ENCODE measurements around the gene CACNA1E.

The CACNA1E gene

DNA sequence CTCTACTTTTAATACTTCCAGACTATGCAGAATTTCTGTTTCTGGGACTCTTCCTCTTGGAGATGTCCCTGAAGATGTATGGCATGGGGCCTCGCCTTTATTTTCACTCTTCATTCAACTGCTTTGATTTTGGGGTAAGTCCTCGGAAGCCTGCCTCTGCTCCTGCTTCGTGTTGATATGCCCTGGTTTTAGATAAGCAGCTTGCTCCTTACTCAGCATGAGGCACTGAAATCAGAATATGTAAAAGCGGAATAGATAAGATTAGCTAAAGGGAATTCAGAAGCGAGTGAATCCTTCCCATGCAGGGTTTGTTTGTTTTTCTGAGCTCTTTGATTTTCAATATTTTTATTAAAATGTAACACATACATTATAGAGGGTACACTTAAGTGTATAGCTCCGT is 234.7 kb downstream of the CACNA1E start:
- no peak for DNase-seq

DNA sequence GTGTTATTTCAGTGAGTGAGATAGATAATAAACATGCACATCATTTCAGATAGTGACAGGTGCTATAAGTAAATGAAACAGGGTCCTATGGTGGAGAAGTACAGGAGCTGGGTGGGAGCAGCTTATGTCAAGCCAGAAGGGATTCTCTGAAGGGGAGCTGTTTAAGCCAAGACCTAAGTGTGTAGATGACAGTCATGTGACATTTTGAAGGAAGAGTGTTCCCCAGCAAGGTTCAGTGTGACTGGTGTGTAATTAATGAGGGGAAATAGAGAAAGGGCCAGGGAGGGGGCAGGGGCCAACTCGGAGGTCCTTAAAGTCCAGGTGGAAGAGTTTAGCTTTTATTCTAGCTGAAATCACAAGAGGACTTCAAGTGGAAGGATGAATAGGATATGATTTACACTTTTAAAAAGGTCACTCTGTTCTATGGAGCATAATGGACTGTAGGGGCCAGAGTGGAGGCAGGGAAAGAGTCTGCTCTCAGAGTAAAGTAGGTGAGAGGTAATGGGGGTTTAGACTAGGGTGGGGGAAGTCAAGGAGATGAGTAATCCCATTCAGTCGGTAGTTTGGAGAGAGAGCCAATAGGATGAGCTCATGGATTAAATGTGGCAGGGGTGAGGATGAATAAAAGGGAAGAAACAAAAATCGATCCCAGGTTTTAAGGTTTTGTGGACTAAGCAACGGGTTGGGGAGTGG is 243.1 kb downstream of the CACNA1E start:
- DNase-seq = peak; percentile 57

DNA sequence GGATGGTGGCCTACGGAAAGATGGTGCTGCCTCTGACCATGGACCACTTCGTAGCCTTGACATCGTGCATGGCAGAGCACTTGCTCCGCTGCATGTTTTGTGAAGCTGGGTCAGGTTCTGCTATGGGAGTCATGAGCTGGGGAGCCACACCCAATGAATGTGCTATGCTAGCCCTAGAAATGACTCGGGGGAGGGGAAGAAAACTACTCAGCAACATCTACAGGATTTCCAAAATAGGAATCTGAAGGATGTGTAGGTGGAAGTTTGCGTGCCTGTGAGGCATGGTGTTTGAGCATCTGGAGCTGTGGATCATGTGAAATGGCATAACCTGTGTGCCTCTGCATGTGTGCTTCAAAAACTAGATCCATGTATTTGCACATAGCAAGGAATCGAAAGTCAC is 247.3 kb downstream of the CACNA1E start:
- DNase-seq = no peak

DNA sequence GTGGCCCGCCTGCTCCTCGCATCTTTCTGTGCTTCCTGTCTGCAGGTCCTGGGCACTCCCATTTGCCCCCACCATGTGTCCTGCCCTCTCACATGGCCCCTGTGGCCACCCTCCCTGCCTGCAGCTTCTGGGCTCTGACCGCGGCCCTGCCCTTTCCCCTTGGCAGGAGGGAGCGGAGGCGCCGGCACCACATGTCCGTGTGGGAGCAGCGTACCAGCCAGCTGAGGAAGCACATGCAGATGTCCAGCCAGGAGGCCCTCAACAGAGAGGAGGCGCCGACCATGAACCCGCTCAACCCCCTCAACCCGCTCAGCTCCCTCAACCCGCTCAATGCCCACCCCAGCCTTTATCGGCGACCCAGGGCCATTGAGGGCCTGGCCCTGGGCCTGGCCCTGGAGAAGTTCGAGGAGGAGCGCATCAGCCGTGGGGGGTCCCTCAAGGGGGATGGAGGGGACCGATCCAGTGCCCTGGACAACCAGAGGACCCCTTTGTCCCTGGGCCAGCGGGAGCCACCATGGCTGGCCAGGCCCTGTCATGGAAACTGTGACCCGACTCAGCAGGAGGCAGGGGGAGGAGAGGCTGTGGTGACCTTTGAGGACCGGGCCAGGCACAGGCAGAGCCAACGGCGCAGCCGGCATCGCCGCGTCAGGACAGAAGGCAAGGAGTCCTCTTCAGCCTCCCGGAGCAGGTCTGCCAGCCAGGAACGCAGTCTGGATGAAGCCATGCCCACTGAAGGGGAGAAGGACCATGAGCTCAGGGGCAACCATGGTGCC is 249.1 kb downstream of the CACNA1E start:
- DNase-seq = no peak

DNA sequence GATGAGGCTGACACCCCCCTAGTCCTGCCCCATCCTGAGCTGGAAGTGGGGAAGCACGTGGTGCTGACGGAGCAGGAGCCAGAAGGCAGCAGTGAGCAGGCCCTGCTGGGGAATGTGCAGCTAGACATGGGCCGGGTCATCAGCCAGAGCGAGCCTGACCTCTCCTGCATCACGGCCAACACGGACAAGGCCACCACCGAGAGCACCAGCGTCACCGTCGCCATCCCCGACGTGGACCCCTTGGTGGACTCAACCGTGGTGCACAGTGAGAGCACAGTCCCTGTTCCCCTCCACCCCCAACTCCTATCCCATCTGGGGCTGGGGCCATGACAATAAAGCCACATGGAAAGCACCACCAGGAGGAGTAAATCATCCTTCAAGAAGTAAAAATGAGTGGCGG is 250.2 kb downstream of the CACNA1E start:
- DNase-seq = no peak

DNA sequence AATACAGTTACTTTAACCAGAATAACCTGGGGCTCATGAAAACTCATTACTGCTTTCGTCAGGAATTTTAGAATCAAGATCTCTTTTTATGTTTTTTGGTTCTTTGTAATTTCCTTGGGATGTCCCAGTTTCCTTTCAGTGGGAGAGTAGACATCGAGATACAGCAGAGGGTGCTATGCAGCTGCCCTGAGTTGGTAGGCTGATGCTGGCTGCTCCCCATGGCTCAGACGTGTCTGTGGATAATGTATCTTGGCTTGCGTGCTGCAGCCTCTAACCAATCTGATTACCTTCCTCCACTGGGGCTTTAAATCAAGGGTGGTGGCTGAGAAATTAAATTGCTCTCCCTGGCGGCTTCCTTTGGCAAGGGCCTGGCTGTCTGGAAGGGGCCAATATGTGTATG is 253.7 kb downstream of the CACNA1E start:
- peak; percentile 10 for DNase-seq

DNA sequence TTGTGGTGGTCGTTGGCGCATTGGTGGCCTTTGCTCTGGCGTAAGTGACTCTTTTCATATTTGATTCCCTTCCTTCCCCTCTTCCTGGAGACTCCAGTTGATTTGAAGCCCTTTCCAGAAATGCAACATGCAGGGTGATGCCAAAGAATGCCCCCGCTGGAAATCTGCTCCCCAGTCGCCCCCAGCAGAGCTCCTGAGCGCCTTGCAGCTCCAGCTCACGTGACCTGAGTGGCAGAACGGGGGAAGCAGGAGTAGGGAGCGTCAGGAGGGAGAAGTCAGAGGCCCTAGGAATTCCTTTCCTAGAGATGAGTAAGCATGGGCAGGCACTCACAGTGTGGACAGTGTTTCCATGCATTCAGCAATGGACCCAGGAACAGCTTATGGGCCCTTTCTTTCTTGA is 255.9 kb downstream of the CACNA1E start:
- DNase-seq = no peak

DNA sequence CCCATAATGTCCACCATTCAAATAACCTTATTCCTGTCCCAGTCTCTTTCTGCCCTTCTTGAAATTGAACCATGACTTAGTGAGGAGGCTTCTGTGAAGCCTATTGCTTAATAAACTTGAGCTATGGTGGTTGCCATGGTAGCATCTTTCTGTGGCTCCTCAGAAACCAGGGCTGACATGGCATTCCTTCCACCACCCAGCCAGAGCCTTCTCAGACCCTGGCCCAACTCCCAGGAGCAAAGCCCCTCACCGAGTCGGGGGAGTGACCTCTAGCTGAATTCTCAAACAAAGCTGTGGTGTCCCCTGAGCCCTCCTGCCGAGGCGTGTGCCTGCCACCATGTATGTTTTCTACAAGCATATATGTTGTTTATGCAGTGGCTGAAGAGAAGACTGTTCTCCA is 259.1 kb downstream of the CACNA1E start:
- no peak for DNase-seq

DNA sequence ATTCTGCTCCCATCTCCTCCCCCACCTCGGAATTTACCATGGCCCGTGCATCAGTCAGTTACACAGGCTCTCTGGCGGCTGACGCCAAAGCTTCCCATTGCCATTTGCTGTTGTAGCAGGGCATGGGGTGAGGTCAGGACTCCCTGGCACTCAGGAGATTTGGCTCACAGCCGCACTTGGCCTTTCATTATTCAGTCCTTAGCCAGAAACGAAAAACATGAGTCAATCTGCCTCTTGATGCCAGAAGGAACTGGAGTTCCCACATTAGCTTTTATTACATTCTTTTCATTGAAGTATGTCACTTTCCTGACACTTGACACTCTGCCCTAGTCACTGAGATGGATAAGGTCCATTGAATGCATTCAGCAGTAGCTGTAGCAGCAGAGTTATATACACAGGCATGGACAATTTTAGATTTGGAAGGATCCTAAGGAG is 260.6 kb downstream of the CACNA1E start:
- peak; percentile 9 for DNase-seq

DNA sequence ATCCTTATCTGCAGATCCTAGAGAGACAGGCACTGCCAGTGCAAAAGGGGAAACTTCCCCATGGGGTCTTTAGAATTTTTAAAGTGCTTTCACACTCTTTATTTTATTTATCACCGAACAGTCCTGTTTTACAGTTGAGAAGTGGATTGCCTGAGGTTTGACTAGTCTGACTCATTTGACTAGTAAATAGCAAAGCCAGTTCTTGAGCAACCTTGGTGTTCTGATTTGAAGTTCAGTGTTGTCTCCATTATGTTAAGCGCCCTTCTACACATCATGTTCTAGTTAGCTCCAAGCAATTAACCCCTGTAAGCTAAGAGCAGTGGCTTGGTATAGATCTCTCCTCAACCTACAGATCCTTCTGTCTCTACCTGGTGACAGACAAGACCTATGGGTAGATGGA is 262.9 kb downstream of the CACNA1E start:
- no peak for DNase-seq

DNA sequence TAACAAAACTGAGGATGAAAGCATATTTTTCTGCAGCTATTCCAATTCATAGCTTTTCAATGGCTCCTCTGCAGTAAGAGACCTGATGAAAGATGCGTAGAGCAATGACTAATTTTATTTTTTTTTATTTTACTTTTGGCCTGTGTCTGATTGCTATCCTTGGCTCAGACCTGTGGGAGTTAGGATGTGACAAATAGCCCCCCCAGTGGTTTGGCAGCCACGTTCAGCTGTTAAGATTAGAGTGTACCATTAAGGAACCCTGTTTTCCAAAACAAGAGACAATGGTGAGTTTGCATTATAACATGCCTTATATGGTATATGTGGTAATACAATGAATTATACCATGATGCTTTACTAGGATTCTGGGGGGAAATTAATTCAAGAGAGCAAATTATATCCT is 264.7 kb downstream of the CACNA1E start:
- DNase-seq = no peak

DNA sequence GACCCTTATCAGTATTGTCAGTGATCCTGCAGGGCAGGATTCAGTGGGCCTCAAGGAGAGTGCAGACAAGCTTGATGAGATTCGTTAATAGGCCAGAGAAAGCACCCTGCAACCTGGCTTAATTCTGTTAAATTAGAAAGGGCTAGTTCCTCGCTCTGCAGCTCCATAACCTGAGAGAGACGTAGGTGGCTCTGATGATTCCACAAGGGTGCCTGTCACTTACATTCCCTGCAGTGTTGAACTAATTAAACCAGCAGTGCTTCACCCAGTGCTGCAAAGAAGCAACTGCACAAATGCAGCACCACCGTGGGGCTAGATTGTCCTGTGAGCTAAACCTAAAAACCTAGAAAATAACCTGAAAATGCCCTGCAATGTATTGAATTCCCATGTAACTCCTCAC is 270.8 kb downstream of the CACNA1E start:
- DNase-seq = no peak

DNA sequence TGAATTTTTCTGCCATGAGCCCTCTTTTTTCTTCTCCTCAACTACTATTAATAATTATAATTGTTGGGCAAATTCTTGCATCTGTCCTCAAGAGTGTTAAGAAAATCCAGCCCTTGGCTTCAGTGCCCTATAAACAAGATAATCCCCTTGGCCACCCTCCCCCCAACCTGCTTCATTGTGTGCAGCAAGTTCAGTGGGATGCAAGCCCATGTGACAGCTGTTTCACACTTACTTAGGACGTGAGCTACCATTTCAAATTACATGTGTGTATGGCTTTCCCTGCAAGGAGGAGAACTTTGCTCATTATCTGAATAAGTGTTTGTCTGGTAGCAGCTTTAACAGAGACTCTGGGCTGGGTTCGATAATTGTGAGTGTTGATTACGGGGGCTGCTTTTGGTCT is 276.2 kb downstream of the CACNA1E start:
- no peak for DNase-seq

DNA sequence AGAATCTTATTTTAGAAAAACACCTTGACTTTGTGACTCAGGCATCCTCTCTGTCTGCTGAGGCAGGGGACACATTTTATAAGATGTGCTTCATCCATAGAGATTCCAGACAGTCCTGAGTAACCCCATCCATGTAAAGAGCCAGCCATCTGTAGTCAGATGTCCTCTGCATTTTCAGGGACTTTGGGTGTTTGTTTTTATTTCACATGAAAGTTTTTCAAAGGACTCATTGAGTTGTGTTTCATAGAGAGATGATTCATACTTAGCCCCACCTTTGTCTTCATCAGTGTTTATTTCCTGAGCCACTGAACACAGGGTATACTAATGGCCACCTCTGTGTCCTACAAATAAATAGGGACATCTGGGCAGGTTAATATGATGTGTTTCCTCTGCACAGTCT is 280.4 kb downstream of the CACNA1E start:
- DNase-seq = no peak

DNA sequence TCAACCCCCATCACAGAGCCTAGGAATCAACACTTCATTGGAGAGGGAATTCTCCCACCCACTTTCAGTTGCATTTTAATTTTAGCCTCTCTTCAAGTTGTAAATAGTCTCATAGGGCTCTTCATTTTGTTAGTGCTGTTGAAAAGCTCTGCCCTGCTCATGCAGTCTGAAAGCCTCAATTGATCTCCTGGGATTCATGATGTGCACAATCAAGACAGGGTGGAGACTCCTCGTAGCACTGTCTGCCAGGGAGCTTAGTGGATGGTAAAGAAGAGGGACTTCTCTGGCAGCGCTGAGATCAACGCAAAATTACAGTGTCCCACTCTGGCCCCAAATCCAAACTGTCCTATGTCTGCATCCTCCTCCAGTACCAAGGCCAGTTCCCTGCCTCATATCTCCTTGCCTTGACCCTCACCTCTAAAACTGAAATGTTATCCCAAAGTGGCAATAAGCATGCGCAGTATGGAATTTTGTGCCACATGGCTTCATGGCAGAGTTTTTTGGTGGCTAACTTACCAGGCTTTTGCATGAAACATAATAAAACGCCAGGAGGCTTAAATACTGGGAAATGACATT is 282.2 kb downstream of the CACNA1E start:
- DNase-seq = no peak

DNA sequence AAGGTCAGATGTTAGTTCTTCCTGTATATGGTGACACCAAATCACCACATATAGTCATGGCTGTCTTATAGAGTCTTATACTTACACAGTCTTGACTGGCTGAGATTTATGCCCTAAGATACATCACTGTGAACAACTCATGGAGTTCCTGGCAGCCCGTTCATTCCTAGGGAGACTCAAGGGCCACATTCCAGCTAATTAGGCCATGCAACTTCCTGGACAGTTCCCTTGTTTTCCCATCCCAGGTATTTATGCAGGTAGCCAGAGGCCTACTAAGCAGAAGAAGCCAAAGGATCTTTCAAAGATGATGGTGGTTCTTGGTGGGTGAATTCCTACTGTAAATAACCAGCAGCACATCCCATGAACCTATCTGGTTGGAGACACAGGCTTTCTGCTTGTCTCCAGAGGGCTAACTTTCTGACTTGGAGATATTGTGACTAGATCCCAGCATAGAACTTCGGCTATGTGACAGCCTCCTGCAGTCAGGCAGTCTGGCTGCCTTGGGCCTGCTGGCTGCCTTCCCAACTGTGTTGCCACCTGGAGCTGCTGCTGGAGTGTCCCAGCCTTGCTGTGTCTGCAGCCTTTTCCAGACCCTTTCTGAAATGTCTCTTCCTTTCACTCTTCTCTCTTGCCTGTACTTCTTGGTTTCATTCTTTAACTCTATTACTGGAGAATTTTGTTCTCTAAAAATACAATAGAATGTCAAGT is 283.8 kb downstream of the CACNA1E start:
- no peak for DNase-seq

DNA sequence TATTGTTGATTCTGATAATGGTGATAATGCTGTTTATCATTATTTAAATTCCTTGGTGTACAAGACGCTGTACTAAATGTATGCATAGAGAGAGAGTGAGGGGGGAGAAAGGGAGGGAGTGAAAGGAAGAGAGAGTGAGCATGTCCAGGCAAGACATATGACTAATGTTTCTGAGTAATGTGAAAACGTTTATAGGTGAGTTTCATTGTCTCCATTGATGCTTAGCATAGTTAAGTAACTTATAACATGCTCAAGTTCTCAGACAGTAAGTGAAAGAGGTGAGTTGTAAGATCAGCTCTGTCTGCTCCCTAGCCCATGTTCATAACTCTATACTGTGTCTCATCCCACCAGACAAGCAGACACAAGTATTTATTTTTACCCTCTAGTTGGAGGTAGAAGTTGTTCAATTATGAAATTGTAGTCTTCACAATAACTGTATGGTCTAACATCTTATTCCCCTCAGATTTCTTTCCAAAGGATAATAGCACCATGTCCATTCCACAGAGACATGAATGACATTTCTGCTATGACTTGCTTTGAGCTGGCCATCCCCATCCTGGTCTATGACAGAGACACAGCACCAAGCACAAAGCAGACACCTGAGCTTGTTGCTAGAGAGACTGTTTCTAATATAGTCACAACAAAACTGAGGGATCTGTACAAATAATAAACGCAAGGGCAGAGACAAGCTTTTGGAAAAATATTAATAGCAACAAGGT is 285.1 kb downstream of the CACNA1E start:
- DNase-seq = no peak

DNA sequence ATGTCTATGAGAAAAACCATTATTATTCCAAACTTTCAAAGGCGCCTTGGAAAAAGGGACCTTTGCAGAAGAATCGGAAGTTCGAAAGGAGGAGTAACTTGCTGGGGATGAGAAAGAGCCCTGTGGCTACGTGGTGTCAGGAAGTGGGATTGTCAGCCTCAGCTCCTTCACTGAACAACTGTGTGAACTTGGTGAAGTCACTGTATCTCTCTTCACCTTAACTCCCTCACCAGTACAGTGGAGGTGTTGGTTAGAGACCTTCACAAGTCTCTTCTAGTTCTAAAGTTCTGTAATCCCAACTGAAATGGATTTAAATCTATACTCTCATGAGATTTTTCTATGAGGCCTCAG is 285.6 kb downstream of the CACNA1E start:
- no peak for DNase-seq

DNA sequence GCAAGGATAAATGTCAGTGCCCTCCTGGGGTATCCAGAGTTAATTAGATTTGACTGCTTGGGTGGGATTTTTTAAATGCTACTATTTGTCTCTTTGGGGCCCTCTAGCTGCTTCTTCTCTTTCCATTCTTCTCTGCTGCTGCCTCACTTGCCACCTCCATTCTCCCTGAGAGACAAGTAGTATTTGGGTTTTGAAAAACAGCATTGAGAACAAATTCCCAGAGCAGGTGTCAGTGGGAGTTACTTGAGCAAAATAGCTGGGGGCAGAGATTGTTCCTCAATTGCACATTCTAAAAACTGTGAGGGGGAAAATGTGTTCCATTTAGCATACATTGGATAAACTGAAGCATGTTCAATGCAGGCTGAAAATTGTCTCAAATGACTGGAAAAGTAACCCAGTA is 286.5 kb downstream of the CACNA1E start:
- DNase-seq = no peak

DNA sequence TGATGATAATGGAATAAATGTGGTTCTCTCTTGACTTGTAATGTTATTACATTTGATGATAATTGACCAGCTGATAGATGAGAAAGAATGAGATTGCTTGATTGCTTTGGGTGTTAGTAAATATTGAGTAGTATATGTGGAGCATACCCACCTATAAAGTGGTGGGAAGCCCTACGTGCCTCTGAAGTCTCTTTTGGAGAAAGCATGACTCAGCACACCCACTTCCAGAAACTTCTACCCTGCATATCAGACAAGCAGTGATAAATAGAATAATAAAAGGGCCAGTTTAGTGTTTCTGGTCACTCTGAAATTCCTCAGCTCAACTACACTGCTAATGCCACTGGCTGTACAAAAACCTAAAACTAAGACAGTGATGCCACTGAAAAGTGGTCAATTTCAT is 289.4 kb downstream of the CACNA1E start:
- no peak for DNase-seq

DNA sequence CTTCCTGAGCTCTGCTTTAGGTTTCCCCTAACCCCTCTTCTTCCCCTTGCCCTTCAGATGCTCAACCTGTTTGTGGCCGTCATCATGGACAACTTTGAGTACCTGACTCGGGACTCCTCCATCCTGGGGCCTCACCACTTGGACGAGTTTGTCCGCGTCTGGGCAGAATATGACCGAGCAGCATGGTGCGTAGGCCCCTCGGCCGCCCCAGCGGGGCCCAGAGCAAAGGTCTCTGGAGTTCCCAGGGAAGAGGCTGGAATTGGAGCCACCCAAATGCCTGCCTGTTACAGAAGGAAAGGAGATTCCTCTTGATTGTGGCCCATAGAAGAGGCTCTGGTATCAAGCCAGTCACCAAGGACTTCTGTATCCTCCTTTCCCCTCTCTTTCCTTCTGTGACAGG is 292.7 kb downstream of the CACNA1E start:
- no peak for DNase-seq

DNA sequence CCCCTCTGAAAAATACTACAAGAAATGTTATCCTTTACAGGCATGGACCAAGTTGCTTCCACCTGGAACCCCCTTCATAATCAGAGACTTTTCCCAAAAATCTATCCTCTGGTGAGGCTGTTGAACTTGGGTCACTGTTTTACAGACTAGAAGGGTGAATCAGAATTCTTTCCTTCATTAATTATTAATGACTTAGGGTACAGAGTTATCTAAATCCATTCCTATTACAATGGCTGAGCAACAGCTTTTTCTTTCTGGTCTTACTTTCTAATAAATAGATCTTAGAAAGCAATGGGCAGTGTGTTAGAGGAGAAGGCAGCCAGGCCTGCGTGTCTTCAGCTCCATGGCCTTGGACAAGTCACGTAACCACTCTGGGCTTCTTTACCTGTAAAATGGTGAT is 294.0 kb downstream of the CACNA1E start:
- DNase-seq = no peak

DNA sequence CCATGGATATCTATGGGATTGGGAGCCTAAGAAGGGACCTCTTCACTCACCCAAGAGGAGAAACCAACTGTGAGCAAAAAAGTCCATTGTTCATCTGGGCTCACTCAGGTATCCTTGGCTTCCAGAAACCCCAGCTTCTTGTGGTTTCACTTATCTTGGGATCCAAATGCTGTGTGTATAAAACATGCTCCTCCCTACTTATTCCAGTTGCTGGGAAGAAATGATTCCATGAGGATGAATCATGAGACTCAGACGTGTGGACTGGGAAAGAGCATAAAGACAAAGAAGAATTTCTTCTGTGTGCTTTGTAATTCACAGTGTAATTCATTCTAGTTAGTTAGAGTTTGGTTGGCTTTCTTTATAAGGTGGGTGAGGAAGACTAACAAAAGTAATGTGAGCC is 294.5 kb downstream of the CACNA1E start:
- DNase-seq = no peak
